GM12892 (cell line): ENCODE measurements around the gene NNMT.

Experiments used
- DNase-seq: peaks from one replicate; pipeline ENCODE4 v3.0.0; 2011; ENCODE audit not compliant: insufficient read length
- FAIRE-seq: peaks from 2 replicates; lab custom pipeline; 2011; peaks lifted over from hg19 to GRCh38; lab: Jason Lieb, UNC
- POLR2A ChIP-seq: IDR thresholded peaks from 2 replicates; pipeline ENCODE4 v1.6.1; 2011; ENCODE audit warnings: low read depth, low read length, control low read depth
- POLR2AphosphoS5 ChIP-seq: IDR thresholded peaks from 2 replicates; pipeline ENCODE4 v1.6.1; 2011; ENCODE audit warnings: low read depth, low read length, control low read depth
- TAF1 ChIP-seq: IDR thresholded peaks from 2 replicates; pipeline ENCODE4 v1.6.1; 2011; ENCODE audit warnings: low read depth, mild to moderate bottlenecking, control low read depth, low read length, borderline replicate concordance

The NNMT gene

DNA sequence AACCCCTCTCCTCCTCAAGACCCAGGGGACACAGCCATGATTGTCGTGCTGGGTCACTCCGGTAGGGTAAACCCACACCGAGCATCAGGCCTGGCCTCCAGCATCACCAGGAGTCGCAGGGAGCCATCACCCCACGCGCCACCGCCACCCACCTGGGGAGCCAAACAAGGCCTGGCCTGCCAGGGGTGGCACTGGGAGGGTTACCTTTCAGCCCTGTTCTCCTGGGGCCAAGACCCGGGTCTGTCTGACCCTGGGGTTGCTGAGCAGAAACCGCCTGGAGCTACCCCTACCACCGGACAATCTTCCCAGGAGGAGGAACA lies 39.3 kb upstream of the NNMT start:
- DNase-seq (no peak), FAIRE-seq (no peak)
- TF ChIP-seq TAF1 (no peak), POLR2AphosphoS5 (no peak), POLR2A (no peak)

GRCh38 chr11:114257621-114258558 lies 38.3 kb upstream of the NNMT start:
- DNase-seq (no peak), FAIRE-seq (no peak)
- TF ChIP-seq POLR2A (no peak), TAF1 (no peak), POLR2AphosphoS5 (no peak)

GRCh38 chr11:114258696-114259095 lies 37.5 kb upstream of the NNMT start:
- TF ChIP-seq POLR2A (no peak), POLR2AphosphoS5 (no peak), TAF1 (no peak)
- no peak for FAIRE-seq

DNA sequence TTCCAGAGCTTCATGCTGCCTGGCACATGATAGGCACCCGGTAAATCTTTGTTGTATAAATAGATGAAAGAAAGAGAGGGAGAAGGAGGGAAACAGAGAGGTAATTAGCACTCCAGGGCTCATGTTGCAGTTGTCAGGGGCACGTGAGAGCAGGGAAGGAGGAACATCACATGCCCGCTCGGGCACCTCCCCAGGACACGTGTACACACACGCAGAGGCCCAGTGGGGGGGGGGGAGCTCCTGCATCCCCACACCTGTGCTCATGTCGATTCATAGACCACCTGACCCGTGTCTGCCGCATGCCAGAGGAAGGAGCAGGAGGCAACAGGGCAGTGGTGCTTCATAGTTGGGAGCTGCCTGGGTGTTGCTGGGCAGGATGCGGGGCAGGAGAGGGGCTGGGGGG lies 37.1 kb upstream of the NNMT start:
- DNase-seq (no peak), FAIRE-seq (no peak)
- no peak for TF ChIP-seq TAF1
- no peak for TF ChIP-seq POLR2AphosphoS5
- TF ChIP-seq POLR2A = no peak

More at GRCh38 chr11:114258696-114259095, 37.5 kb upstream of the NNMT start:
- no peak for DNase-seq

GRCh38 chr11:114259551-114259983 lies 36.6 kb upstream of the NNMT start:
- DNase-seq (no peak), FAIRE-seq (no peak)
- no peak for TF ChIP-seq POLR2AphosphoS5
- no peak for TF ChIP-seq TAF1
- no peak for TF ChIP-seq POLR2A

DNA sequence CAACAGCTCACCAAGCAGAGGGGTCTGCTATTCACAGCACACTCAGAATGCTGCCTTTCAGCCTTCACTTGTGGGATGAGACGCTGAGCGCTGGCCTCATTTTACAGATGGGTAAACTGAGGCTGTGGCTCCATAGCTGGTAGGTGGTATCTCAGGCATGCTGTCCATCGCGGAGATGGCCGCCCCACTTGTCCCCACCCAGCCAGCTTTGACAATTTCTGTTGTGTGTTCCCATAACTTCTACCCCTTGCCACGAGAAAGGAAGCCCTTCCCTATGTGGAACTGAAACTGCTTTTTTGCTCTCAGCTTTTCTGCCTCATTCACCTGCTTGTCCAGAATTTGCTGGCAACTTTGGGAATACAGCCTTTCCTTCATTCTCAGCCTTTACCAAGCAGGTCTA lies 36.1 kb upstream of the NNMT start:
- FAIRE-seq (no peak), DNase-seq (no peak)
- TF ChIP-seq POLR2AphosphoS5 (no peak), TAF1 (no peak), POLR2A (no peak)

DNA sequence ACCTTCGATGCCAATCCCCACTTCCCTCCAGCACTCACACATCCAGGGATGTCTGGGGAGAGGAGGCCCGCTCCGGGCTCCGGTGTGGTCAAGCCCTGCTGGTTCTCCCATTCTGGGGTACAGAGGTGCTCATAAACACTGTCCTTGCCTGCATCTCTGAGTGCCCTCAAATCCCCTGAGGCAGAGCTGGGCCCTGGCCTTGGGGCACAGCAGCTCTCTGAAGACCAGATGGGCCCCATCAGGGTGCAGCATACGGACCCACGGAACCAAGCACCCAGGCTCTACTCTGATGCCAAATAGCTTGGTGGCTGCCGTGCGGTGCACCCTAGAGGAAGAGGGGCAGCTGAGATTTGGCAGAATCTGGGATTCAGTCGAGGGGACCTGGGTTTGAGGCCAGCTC lies 35.7 kb upstream of the NNMT start:
- DNase-seq = no peak
- FAIRE-seq = no peak
- TF ChIP-seq TAF1 (no peak), POLR2AphosphoS5 (no peak), POLR2A (no peak)

DNA sequence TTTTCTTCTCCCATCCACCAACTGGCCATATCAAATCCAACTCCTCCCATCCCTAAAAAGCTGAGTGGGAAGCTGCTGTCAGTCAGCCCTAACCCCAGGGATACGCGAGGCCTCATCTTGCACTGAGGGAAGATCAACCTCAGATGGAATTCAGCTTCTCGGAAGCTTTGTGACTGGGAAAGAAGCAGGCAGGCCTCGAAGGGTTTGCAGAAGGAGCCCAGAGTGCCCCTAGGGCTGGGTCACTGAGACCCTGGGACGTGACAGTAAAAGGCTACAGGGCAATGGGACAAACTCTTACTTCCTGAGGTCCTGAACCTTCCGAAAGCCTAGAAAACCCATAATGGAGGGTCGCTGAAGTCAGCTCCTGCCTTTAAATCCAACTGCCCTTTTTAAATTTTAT lies 34.4 kb upstream of the NNMT start:
- TF ChIP-seq TAF1 (no peak), POLR2AphosphoS5 (no peak), POLR2A (no peak)
- no peak for DNase-seq
- FAIRE-seq = no peak

- FAIRE-seq (no peak), DNase-seq (no peak)
- TF ChIP-seq POLR2AphosphoS5 (no peak), TAF1 (no peak), POLR2A (no peak)
These were observed 33.3 kb upstream of the NNMT start for GRCh38 chr11:114262681-114263512.

DNA sequence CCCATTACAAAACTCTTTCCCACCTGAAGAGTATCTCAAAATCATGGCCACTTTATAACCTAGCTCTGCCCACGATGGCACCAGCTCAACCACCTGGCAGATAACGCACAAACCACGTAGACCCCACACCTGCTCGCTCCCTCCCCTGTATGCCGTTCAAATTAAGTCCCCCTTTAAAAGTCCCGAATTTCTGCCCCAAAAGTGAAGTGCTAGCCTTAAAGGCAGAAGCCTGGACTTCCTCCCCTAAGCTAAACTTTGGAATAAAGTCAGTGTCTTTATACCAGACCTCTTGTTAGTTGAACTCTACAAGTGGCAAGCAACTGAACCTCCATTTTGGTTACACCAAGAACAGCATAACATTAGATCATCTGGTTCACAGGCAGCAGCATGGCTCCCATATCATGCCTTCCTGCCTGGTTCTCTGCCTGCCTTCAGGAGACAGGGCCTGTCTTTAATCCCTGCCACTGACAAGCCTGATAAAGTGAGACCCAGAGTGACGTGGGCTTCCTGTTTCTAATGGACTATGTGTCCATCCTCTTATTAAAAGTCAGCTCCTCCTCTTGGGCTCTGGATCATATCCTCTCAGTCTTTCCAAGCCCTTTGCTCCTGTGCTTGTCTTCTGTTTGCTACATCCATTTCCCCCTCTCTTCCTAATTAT lies 32.6 kb upstream of the NNMT start:
- no peak for FAIRE-seq
- TF ChIP-seq POLR2AphosphoS5 = no peak
- TF ChIP-seq POLR2A = no peak
- no peak for TF ChIP-seq TAF1
- no peak for DNase-seq

DNA sequence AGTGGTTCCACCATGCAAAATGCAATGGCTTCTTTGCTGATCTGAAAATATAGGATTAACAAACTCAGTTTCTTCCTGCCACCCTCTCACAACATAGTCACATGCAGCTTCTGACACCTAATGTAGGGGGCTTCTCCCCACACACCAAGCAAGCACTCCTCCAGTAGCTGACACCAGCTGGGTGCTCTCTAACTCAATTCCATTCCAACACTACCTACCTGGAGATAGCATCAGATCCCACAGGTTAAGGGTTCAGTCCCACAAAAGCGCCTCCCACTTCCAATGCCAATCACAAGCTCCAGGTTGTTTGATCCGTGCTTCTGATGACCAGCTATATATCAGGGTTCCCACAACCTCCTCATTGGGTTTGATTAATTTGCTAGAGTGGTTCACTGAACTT lies 31.8 kb upstream of the NNMT start:
- DNase-seq = no peak
- FAIRE-seq = no peak

More for the DNA sequence above, 31.8 kb upstream of the NNMT start:
- TF ChIP-seq POLR2A (no peak), TAF1 (no peak), POLR2AphosphoS5 (no peak)
